Non-pigmented ciliary epithelial cell (primary cell): ENCODE measurements around the gene SNAP25.
A peak's percentile ranks its signal among the peaks of the same experiment; 100 is the strongest.

Source experiments
- DNase-seq: peaks from one replicate; pipeline ENCODE4 v3.0.0-alpha.2; 2010; ENCODE audit warnings: low read depth

SNAP25 gene

GRCh38 chr20:10304471-10305046 is 85.9 kb downstream of the SNAP25 start:
- DNase-seq = no peak

- DNase-seq = peak; percentile 86
These were observed 88.1 kb downstream of the SNAP25 start for GRCh38 chr20:10306440-10307358.

- no peak for DNase-seq
These were observed 88.7 kb downstream of the SNAP25 start for GRCh38 chr20:10307359-10307735.

- no peak for DNase-seq
These were observed 90.0 kb downstream of the SNAP25 start for GRCh38 chr20:10308652-10309051.

- DNase-seq = peak; percentile 85
These were observed 90.7 kb downstream of the SNAP25 start for GRCh38 chr20:10309326-10309725.

- no peak for DNase-seq
These were observed 93.5 kb downstream of the SNAP25 start for GRCh38 chr20:10312111-10312510.

- no peak for DNase-seq
These were observed 94.6 kb downstream of the SNAP25 start for GRCh38 chr20:10313215-10313614.

- no peak for DNase-seq
These were observed 95.1 kb downstream of the SNAP25 start for GRCh38 chr20:10313701-10314100.

- DNase-seq = no peak
These were observed 95.6 kb downstream of the SNAP25 start for GRCh38 chr20:10314198-10314597.

- no peak for DNase-seq
These were observed 96.5 kb downstream of the SNAP25 start for GRCh38 chr20:10315138-10315537.

- DNase-seq = no peak
These were observed 98.0 kb downstream of the SNAP25 start for GRCh38 chr20:10316582-10316981.

GRCh38 chr20:10318291-10319024 is 99.8 kb downstream of the SNAP25 start:
- DNase-seq = no peak

GRCh38 chr20:10319855-10320254 is 101.2 kb downstream of the SNAP25 start:
- no peak for DNase-seq

GRCh38 chr20:10321138-10321717 is 102.6 kb downstream of the SNAP25 start:
- no peak for DNase-seq

GRCh38 chr20:10322073-10323012 is 103.7 kb downstream of the SNAP25 start:
- DNase-seq = no peak

- no peak for DNase-seq
These were observed 105.1 kb downstream of the SNAP25 start for GRCh38 chr20:10323729-10324128.

- DNase-seq = no peak
These were observed 105.7 kb downstream of the SNAP25 start for GRCh38 chr20:10324198-10324847.

- no peak for DNase-seq
These were observed 110.2 kb downstream of the SNAP25 start for GRCh38 chr20:10328897-10329255.

GRCh38 chr20:10329387-10330005 is 110.9 kb downstream of the SNAP25 start:
- no peak for DNase-seq

- DNase-seq = no peak
These were observed 111.4 kb downstream of the SNAP25 start for GRCh38 chr20:10330071-10330470.
